ENCODE results near the gene EP400. TPM values are rescaled to one million over a fixed set of nuclear protein-coding genes. Genes with fewer than 3 reads are reported as not detected.

EP400 gene
- total and polyA plus RNA-seq, 2 of the 13 experiments (the other 11 are each of a cell fraction or from before 2014, with no cell fraction given) = 4.9 to 5.0 TPM

- TF ChIP-seq FOXJ3 (CRISPR knock-in tag; IDR thresholded peaks at IDR 0.05; ENCODE audit: borderline replicate concordance) = no peak
- TF ChIP-seq ZNF775 (CRISPR knock-in tag; IDR thresholded peaks at IDR 0.05; ENCODE audit: borderline replicate concordance) = no peak
- TF ChIP-seq ZNF282 (IDR thresholded peaks at IDR 0.05; ENCODE audit: partially characterized antibody) = no peak
These were observed 54.1 kb downstream of the EP400 start (continued) for GRCh38 chr12:132003846-132004245.

- intact Hi-C loops (cut with micrococcal nuclease; ENCODE audit: unreplicated experiment) (loop anchor here (5.0 kb wide), 1 partner anchor 153 kb away; no protein-coding TSS in a partner anchor), in situ Hi-C loops (cut with HindIII; ENCODE audit: extremely low pct_ligation_motif_present, low pct_unique_long_range_greater_than_20kb) (loop anchor here (25.0 kb wide), 1 partner anchor 393 kb away; no protein-coding TSS in a partner anchor)
- H4K20me1 ChIP-seq (ENCODE audit: insufficient read depth, low read length) = no peaks in the 10 kb centered on the region
- no peak overlapping the region for H3K4me3 ChIP-seq (replicated peaks in 1 of 3; ENCODE audit: insufficient read depth in 1 of 3, low read depth in 2 of 3, low read length in 3 of 3)
- no peaks in the 10 kb centered on the region for H3K9me3 ChIP-seq (ENCODE audit: low read length)
- no peak for DNase-seq (ENCODE audit: low spot score)
- ATAC-seq = no peak
- no peak overlapping the region for H2AFZ ChIP-seq (ENCODE audit: low read length)
- H3K27ac ChIP-seq (ENCODE audit: extremely low read length, insufficient read depth, low read length) = no peak overlapping the region
- WGBS (ENCODE audit: low lambda C conversion rate) = 97% methylated on average over 10 of the region's 10 CpGs
- ChIA-PET POLR2A (no interaction called here), CTCF (ENCODE audit: low intra/inter-chr PET ratio, low total read pairs) (no interaction called here)
- no peaks in the 10 kb centered on the region; a peak in 1 of 5 replicates for H3K27me3 ChIP-seq (ENCODE audit: control insufficient read depth in 1 of 2, insufficient read depth in 2 of 2, low read length in 2 of 2)
- H3K79me2 ChIP-seq (ENCODE audit: insufficient read depth, low read length) = no peaks in the 10 kb centered on the region
- no peak overlapping the region for H3K9ac ChIP-seq (ENCODE audit: insufficient read depth, low read depth, low read length)
- BruUV-seq (replicated peaks) = no TSS peak
- no peak overlapping the region for H3K4me2 ChIP-seq (ENCODE audit: low read depth, low read length)
- no peaks in the 10 kb centered on the region for H3K4me1 ChIP-seq (ENCODE audit: insufficient read depth, low read length)
- H3K36me3 ChIP-seq (replicated peaks in 1 of 2; ENCODE audit: control insufficient read depth in 1 of 2, insufficient read depth in 2 of 2, low read length in 2 of 2) = peaks cover 14 to 35% of the 10 kb centered on the region in 2 experiments
- FAIRE-seq = no peak
- TF ChIP-seq SRF (IDR thresholded peaks at IDR 0.05; ENCODE audit: low read depth, low read length) (no peak), ZNF792 (CRISPR knock-in tag; IDR thresholded peaks at IDR 0.05) (no peak), KDM3A (CRISPR knock-in tag; IDR thresholded peaks at IDR 0.05; ENCODE audit: low read depth) (no peak), AHDC1 (CRISPR knock-in tag; IDR thresholded peaks at IDR 0.05; ENCODE audit: borderline replicate concordance) (no peak), KDM5B (CRISPR knock-in tag; IDR thresholded peaks at IDR 0.05; ENCODE audit: borderline replicate concordance) (no peak), ZMAT3 (CRISPR knock-in tag; conservative IDR thresholded peaks at IDR 0.05) (no peak), HCFC1 (IDR thresholded peaks at IDR 0.05; ENCODE audit: low read depth, low read length) (no peak)
- TF ChIP-seq, protein P1, sequence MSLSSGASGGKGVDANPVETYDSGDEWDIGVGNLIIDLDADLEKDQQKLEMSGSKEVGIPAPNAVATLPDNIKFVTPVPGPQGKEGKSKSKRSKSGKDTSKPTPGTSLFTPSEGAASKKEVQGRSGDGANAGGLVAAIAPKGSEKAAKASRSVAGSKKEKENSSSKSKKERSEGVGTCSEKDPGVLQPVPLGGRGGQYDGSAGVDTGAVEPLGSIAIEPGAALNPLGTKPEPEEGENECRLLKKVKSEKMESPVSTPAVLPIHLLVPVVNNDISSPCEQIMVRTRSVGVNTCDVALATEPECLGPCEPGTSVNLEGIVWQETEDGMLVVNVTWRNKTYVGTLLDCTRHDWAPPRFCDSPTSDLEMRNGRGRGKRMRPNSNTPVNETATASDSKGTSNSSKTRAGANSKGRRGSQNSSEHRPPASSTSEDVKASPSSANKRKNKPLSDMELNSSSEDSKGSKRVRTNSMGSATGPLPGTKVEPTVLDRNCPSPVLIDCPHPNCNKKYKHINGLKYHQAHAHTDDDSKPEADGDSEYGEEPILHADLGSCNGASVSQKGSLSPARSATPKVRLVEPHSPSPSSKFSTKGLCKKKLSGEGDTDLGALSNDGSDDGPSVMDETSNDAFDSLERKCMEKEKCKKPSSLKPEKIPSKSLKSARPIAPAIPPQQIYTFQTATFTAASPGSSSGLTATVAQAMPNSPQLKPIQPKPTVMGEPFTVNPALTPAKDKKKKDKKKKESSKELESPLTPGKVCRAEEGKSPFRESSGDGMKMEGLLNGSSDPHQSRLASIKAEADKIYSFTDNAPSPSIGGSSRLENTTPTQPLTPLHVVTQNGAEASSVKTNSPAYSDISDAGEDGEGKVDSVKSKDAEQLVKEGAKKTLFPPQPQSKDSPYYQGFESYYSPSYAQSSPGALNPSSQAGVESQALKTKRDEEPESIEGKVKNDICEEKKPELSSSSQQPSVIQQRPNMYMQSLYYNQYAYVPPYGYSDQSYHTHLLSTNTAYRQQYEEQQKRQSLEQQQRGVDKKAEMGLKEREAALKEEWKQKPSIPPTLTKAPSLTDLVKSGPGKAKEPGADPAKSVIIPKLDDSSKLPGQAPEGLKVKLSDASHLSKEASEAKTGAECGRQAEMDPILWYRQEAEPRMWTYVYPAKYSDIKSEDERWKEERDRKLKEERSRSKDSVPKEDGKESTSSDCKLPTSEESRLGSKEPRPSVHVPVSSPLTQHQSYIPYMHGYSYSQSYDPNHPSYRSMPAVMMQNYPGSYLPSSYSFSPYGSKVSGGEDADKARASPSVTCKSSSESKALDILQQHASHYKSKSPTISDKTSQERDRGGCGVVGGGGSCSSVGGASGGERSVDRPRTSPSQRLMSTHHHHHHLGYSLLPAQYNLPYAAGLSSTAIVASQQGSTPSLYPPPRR (CRISPR knock-in tag; IDR thresholded peaks at IDR 0.05; ENCODE audit: borderline replicate concordance) = no peak
- TF ChIP-seq, protein P2, sequence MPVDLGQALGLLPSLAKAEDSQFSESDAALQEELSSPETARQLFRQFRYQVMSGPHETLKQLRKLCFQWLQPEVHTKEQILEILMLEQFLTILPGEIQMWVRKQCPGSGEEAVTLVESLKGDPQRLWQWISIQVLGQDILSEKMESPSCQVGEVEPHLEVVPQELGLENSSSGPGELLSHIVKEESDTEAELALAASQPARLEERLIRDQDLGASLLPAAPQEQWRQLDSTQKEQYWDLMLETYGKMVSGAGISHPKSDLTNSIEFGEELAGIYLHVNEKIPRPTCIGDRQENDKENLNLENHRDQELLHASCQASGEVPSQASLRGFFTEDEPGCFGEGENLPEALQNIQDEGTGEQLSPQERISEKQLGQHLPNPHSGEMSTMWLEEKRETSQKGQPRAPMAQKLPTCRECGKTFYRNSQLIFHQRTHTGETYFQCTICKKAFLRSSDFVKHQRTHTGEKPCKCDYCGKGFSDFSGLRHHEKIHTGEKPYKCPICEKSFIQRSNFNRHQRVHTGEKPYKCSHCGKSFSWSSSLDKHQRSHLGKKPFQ (CRISPR knock-in tag; IDR thresholded peaks at IDR 0.05; ENCODE audit: insufficient replicate concordance) = no peak
These were observed 55.2 kb downstream of the EP400 start for GRCh38 chr12:132004946-132005345.
